ENCODE results near the gene CREB3L2.

The CREB3L2 gene

DNA sequence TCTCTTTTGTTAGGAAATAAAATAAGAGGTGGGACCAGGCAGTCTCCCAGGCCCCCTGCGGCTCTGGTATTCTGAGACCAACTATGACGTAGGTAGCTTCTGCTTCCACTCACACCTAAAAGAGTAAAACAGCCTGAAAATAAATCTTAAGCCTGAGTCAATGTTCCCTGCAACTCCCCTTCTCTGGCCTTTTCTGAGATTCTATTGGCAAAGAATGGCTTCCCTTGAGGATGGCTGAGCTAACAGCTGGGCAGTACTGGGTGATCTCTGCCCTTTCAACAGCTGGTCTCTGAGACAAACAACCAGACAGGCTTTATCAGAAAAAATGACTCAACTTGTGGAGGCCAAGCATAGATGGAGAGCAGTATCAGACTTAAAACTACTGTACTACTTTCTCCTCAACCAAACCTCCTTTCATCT, 58.7 kb downstream of the CREB3L2 start:
- TF ChIP-seq ZFX (IDR thresholded peaks at IDR 0.05; ENCODE audit: borderline replicate concordance): no peak
- TF ChIP-seq, protein P1, sequence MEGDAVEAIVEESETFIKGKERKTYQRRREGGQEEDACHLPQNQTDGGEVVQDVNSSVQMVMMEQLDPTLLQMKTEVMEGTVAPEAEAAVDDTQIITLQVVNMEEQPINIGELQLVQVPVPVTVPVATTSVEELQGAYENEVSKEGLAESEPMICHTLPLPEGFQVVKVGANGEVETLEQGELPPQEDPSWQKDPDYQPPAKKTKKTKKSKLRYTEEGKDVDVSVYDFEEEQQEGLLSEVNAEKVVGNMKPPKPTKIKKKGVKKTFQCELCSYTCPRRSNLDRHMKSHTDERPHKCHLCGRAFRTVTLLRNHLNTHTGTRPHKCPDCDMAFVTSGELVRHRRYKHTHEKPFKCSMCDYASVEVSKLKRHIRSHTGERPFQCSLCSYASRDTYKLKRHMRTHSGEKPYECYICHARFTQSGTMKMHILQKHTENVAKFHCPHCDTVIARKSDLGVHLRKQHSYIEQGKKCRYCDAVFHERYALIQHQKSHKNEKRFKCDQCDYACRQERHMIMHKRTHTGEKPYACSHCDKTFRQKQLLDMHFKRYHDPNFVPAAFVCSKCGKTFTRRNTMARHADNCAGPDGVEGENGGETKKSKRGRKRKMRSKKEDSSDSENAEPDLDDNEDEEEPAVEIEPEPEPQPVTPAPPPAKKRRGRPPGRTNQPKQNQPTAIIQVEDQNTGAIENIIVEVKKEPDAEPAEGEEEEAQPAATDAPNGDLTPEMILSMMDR (IDR thresholded peaks at IDR 0.05): no peak
- H3K27ac ChIP-seq: no peak overlapping the region

DNA sequence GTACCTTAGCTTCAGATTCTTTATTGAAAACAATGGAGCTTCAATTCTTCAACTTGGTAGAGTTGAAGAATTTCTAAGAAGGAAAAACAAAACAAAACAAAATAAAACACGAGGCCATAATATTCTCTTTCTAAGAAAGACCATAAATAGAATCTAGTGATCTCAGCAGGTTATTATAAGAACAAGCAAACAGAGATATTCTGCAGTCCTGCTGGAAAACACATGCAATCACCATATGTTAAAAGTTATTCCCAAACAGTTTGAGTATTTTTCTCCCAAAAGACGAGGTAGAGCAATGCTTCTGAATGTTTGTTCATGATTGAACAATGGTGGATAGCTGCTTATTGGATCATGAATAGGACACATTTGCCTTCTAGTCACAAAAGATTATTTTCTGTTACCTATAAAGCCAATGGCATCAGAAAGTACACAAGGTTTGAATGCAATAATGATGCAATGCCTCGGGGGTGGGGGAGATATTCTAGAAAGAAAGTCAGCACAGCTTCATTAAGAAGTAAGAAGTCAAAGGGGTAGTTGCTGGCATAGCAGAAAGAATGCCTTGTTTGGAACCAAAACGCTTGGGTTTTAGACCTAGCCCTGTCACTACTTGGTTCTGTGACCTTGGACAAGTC, 59.3 kb downstream of the CREB3L2 start:
- no peak overlapping the region for H3K27ac ChIP-seq
- no peak for TF ChIP-seq ZFX (IDR thresholded peaks at IDR 0.05; ENCODE audit: borderline replicate concordance)
- TF ChIP-seq, protein P1 (IDR thresholded peaks at IDR 0.05): no peak

DNA sequence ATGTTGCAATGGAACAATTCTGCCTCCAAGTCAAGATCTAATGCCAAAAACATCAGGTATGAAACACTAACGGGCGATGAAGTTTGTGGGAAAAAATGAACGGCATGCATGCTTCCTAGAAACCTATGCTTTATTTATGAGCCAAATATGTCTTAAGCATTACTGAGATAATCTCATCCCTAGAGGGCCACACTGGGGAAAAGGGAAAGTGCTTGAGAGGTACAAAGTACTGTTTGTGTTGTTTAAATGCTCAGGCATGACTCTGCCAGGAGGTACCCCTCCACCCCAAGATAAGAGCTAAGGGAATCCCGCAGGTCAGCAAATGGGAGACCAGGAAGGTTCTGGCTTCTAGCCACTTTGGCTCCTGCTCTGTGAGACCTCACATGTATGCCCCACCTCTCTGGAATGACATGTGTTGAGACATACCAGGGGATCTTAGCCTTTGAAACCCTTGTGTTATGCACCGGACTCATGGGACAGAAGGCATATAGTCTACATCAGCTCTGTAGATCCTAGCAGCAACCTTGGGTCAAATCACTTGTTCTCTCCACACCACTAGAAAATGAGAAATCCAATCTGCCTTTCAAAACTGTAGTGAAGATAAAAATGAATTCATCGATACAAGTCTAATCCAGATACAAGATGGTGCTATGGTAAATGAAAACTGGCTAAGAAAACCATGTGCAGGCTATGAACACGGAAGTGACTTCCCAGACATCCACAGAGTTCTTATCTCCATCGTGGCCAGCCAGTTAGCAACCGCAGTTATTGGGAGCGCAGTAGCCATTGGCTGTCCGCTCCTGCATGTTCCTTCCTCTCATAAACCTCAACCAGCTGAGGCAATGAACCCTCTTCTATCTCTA, 61.0 kb downstream of the CREB3L2 start:
- TF ChIP-seq ZFX (IDR thresholded peaks at IDR 0.05; ENCODE audit: borderline replicate concordance): no peak
- TF ChIP-seq, protein P1 (IDR thresholded peaks at IDR 0.05): no peak
- no peak overlapping the region for H3K27ac ChIP-seq

DNA sequence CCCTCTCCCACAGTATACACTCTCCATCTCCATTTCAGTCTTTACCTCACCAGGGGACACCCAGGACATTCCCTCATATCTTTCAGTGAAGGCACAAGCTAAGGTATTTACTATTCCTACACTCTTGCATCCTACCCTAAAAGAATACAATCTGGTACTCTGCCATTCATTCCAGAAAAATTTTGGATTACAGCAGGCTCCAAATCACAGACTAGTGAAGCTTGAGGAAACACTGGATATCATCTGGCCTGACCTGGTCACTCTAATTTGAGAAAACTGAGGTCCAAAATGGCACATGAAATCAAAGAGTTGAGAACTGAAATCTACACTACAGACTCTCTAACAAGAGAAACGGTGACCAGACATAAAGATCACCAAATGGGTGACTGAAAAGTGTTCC, 61.7 kb downstream of the CREB3L2 start:
- H3K27ac ChIP-seq: no peak overlapping the region
- no peak for TF ChIP-seq ZFX (IDR thresholded peaks at IDR 0.05; ENCODE audit: borderline replicate concordance)
- TF ChIP-seq, protein P1 (IDR thresholded peaks at IDR 0.05): no peak

DNA sequence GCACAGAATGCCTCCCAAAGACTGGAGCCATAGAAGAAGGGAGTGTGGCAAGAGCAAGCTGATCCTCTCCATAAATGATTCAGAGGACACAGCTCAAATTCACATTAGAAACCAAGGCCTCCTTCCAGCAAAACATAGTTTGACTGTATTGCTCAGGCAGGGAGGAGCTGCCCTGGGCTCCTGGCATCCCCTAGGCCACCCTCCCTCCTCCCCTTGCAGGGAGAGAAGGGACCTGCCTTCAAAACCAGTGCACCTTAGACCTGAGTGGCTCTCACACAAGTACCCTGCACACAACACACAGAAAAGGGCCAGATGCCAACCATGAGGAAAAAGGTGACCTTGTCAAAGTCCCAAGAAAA, 64.7 kb downstream of the CREB3L2 start:
- no peak overlapping the region for H3K27ac ChIP-seq

DNA sequence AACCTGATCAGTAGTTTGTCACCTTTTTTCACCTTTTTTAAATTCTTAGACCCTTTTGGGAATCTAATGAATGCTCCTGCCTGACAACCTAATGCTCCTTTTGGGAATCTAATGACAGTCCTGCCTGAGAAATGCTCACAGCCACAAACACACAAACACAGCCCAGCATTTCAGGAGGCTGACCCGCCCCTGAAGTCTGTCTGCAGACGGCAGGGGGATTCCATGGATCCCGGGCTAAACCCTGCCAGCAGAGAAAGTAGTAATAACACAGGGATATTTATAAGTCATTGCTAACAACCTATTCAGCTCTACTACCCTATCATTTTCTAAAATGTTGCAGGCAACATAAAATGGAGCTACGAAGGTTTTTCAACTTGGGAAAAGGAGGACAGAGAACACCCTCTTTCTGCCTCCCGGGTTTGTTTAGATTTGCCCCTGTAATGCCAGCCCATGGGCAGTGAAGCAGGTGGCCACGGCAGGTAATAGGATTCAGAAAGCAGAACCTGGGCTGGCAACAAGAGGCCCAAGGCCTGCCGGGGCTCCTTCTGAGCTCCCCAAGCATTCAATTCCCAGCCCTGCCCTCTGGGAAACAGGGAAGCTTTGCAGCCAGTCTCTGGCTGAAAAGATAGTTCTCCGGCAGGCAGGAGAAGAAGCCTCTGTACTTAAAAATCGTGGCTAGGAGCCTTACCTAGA, 65.2 kb downstream of the CREB3L2 start:
- TF ChIP-seq, protein P1 (IDR thresholded peaks at IDR 0.05): no peak
- TF ChIP-seq ZFX (IDR thresholded peaks at IDR 0.05; ENCODE audit: borderline replicate concordance): no peak
- no peak overlapping the region for H3K27ac ChIP-seq

More for the DNA sequence above, 64.7 kb downstream of the CREB3L2 start:
- TF ChIP-seq, protein P1 (IDR thresholded peaks at IDR 0.05): no peak
- TF ChIP-seq ZFX (IDR thresholded peaks at IDR 0.05; ENCODE audit: borderline replicate concordance): no peak
